Inflammatory macrophage treated with lipopolysaccharide for 4 hours (primary cell): ENCODE data around the gene TRAF1.
A peak's percentile ranks its signal among the peaks of the same experiment; 100 is the strongest.

ENCODE experiments used
- DNase-seq: peaks from one replicate; pipeline ENCODE4 v3.0.0-alpha.2; 2020

The TRAF1 gene

GRCh38 chr9:120922404-120923195 is 4.0 kb downstream of the TRAF1 start:
- no peak for DNase-seq

- DNase-seq = no peak
Observed at GRCh38 chr9:120921661-120922181, 4.9 kb downstream of the TRAF1 start.

DNA sequence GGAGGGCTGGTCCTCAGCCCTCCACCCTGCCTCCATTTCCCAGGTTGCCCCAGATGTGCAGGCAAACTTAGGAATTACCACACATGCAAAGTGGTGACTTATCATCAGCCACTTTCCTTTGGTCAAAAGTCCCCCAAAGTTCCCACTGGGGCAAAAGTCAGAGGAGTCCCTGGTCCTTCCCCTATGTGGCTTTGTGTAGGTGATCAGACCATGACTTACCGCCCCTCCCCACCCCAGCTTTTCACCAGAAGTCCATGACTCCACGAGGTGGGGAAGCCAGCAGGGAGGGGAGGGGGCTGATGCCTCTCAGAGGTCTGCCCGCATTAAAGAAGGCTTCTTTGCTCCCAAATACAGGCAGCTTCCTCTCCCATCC is 5.8 kb downstream of the TRAF1 start:
- DNase-seq = peak; percentile 87

DNA sequence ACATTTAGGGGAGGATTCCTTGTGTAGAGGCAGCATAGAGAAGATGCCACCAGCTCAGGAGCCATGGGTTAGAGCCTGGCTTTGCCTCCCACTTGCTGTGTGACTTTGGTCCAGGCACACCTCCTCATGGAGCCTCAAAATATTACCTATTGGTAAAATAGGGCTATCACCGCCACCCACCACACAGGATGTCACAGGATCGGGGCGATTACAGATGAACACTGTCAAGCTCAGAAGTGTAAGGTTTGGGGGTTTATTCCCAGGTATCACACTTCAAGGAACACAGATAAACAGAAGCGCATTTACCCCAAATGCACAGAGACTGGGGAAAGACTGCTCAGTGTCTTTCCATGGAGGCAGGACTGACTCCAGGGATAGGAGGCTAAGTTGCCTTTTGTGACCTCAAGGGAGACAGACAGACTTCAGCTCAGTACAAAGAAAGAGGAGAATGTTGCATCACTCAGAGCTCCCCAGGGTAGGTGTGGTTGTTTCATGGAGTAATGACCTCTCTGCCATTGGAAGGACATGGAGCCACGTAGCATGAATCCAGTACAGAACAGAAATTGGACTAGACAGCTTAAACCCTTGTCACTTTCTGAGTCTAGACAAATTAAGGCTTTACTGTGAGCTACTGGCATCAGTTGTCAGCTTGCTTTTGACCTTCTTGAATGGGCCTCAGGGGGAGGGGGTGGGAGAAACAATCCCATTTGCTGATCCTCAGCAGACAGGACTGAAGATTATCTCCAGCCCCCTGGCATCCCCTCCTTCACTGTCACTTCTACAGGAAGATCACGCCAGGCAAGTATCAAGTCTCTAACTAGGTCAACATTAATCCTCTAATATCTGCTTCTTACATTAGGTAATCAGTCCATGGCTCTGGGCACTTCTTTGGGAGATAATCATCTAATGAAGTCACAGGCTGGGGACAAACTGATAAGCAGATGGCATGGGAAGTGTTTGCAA is 6.5 kb downstream of the TRAF1 start:
- no peak for DNase-seq

DNA sequence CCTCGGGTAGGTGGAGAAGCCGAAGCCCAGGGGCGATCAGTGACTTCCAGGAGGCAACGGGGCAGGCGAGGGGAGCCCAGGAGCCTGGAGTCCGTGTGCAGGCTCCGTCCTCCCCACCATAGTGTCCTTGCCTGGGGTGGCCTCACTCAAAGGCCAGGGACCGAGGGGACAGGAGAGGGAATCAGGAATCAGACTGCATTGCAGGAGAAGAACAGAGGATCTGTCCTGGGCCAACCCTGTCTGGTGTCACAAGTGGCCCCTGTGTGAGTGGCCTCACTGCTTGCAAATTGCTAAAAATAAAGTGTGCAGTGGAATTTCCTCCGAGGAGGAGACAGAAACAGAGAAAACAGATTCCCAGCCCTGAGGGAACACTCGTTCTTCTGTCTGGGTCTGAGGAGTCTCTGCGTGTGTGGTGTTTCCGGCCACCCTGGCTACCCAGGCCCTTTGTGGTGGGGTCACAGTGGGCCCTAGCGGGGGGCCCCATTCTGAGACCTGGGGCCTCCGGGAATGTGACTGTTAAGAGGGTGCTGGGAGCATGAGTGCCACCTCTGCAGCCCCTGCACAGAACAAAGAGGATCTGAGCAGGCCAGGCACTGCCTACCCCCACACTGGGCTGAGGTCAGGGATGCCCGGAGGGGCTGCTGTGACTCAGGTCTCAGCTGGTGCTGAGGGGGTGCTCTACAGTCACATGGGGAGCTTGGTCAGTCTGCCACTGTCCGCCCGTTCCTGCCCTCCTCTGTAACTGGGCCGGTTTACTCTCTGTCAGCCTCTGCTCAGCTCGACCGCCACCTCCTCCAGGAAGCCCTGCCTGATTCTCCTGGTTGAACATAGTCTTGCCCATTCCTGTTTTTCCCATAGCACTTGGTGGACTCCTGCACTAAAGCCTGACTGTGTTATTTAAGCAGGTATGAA is 7.4 kb downstream of the TRAF1 start:
- DNase-seq = no peak

DNA sequence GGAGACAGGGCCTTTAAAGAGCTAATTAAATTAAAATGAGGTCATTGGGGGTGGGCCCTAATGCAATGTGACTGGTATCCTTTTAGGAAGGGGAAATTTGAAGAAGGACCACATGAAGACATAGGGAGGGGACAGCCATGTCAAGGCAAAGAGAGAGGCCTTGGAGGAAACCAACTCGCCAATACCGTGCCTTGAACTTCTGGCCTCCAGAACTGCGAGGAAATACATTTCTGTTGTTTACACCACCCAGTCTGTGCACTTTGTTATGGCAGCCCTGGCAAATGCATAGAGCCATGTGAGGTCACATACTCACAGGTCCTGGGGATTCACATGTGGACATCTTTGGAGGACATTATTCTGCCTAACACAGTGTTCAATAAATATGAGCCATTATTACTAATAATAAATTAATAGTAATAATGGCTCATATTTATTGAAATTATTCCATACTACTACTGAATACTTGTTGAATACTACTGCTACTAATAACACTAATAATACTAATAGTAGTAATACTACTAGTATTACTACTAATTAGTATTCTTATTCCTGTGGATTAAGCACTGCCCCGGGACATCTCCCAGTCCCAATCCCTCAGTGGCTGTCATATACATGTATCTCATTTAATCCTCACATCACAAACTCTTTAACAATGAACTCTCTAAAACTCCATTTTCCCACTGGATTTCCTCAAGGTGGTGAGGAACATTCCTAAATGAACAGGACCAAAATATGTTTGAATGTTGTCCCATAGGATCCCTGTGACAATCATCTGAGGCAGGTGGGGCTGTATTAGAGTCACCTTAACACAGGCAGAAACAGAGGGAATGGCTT is 8.4 kb downstream of the TRAF1 start:
- DNase-seq = no peak

GRCh38 chr9:120916991-120917880 is 9.4 kb downstream of the TRAF1 start:
- no peak for DNase-seq

- no peak for DNase-seq
Observed at GRCh38 chr9:120916588-120916987, 10.0 kb downstream of the TRAF1 start.

DNA sequence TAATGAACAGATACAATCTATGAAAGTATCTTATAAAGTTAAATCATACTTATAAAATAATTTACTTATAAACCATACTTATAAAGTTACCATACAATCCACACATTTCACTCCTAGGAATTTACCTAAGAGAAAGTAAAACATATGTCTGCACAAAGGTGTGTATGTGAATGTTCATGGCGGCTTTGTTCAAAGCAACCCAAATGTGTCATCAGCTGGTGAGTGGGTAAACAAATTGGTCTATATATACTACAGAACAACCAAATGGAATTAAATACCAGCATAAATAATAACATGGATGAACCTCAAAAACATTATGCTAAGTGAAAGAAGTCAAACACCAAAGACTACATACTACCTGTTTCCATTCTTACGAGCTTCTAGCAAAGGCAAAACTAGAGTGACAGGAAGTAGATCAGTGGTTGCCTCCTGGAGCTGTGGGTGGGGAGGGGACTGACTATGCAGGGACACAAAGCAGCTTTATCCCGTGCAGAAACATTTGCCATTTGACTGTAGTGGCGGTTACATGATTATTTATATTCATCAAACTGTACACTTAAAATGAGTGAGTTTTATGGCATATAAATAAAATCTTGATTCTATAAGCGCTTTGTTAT is 10.6 kb downstream of the TRAF1 start:
- no peak for DNase-seq

GRCh38 chr9:120914953-120915352 is 11.6 kb downstream of the TRAF1 start:
- no peak for DNase-seq

GRCh38 chr9:120914396-120914795 is 12.2 kb downstream of the TRAF1 start:
- no peak for DNase-seq

DNA sequence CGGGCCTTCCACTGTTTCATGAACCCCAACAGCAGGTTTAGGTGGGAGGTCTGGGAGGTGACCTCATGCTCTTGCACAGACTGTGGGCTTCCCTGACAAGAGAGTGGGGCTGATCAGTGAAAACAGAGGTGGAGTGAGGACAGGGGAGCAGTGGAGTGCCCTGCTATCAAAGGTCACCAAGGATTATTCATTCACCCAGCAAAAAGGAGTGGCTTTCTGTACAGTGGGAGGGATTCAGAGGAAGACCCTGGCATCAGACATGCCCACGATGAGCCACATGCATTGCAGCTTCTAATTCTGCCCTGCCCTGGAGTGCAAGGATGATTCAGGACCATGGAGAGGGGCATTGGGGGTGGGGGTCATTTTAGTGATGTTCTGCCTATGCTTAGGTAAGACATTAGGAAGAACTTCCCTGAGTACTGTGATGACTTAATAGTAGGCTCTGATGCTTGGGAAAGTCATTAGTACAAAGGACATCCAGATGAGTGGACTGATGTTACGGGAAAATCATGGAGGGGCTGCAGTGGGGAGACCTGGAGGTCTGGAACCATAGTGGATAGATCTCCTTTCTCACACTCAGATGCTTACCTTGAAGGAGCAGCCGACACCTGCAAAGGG is 12.8 kb downstream of the TRAF1 start:
- DNase-seq = no peak

- DNase-seq = no peak
Observed at GRCh38 chr9:120912958-120913646, 13.5 kb downstream of the TRAF1 start.

- no peak for DNase-seq
Observed at GRCh38 chr9:120911295-120911837, 15.2 kb downstream of the TRAF1 start.

- no peak for DNase-seq
Observed at GRCh38 chr9:120910643-120911042, 16.0 kb downstream of the TRAF1 start.

DNA sequence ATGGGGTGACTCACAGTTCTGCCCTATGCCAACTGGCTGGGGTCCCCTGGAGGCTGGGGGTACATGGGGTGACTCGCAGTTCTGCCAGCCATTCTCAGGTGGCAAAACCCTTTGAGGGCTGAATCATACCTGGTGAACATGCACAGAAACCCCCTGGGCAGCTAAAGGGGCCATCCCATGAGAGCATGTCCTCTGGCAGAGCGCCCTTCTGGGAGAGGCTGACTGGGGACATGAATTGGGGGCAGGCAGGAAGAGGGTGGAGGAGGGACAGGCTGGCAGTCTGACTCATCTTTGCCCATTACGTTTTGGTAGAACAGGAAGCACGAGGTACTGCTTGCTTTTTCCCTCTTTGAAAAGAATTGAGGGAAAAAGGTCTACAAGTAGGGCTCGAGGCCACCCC is 16.7 kb downstream of the TRAF1 start:
- DNase-seq = no peak

DNA sequence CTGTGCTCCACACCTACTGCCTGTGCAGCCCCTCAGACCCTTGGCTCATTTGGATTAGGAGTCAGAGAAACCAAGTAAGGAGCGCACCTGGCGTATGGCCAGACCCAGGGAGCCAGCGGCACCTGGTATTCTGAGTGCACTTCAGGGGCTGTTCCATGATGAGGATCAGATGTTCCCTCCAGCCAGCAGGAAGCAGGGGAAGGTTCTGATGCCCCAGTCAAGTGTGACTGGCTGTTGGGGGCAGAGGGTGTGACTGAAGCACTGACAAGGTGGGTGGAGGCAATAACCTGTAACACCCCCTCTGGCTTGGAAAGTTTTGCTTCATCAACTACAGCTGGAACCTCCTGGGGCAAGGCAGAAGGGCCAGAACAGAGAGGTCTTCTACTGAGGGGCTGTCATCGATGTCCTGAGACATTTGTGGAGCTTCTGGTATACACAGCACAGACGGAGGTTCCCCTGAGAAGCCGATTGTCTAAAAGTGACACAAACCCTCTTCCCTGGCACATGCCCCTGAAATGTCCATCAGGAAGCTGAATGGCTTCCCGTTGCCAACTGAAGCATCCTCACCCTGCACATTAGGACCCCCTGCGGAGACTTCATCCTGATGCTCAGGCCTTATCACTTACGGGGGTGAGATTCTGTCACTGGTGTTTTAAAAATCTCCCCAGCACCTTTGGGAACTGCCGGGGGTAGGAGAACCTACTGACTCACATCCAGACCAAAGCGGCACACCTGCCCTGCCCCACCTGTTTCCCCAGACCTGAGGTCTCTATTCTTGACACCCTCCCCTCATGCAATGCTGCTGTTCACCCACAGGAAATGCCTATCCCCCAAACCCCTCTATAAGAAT is 21.1 kb downstream of the TRAF1 start:
- no peak for DNase-seq

DNA sequence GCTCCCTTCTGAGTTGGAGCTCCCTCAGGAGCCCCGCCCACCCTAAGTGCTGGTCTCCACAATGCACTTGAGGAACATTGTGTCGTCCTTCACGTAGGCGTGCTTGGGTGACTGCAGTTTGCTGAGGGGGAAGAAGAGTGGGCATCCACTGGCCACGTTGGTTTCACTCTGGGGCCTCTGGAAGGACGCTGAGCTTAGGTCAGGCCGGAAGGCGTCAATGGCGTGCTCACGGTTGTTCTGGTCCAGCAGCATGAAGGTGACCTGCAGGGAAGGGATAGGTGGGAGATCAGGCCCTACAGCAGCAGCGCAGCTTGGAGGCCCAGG is 21.7 kb downstream of the TRAF1 start:
- DNase-seq = no peak
